HepG2 (cell line): ENCODE data around the gene MORC3. TPM values are rescaled to one million over a fixed set of nuclear protein-coding genes. Genes with fewer than 3 reads are reported as not detected.

Experiments used
- ATAC-seq: fragments of 200-7000 bp; cut with Tn5 transposase; 3 replicates; pipeline ENCODE4 v1.9.1; 2020; ENCODE audit warnings: mild to moderate bottlenecking, moderate library complexity
- BruUV-seq: library from RNA; stranded (reverse); fragments of 400-500 nt; replicated peaks from 2 replicates; lab custom pipeline; 2021; lab: Mats Ljungman, UMichigan
- CTCF ChIA-PET: fragments of 300-600 bp; formaldehyde crosslinking; extraction: SDS; loops from one replicate; lab custom pipeline; 2021; ENCODE audit warnings: low total read pairs, inconsistent platforms, low intra/inter-chr PET ratio; lab: Yijun Ruan, JAX
- POLR2A ChIA-PET: fragments of 350-600 bp; sonication (Branson Sonifier 250); formaldehyde crosslinking; loops from one replicate; lab custom pipeline; 2020; ENCODE audit warnings: antibody characterized with exemption, inconsistent platforms; lab: Yijun Ruan, JAX
- DNase-seq: peaks from one replicate; pipeline ENCODE4 v3.0.0-alpha.2; 2015; ENCODE audit warnings: low spot score
- FAIRE-seq: peaks from 3 replicates; lab custom pipeline; 2011; peaks lifted over from hg19 to GRCh38; lab: Jason Lieb, UNC
- H2AFZ ChIP-seq: one replicate; pipeline ENCODE4 v1.6.1; 2011; ENCODE audit warnings: low read length, inconsistent platforms
- H3K27ac ChIP-seq: fragments of 300-600 bp; 3 replicates; pipeline ENCODE4 v1.8.0; 2011; ENCODE audit warnings: mixed run types, mild to moderate bottlenecking, mixed read lengths, low read length, inconsistent platforms; ENCODE audit not compliant: insufficient read depth; ENCODE audit errors: extremely low read length
- H3K27me3 ChIP-seq, 2 experiments: fragments of 200-600 bp in 1 of 2; 2 replicates in 1 of 2; 3 replicates in 1 of 2; pipeline versions ENCODE4 v1.6.0 to v1.8.0; 2011; ENCODE audit warnings: low read length in 2 of 2, mild to moderate bottlenecking in 2 of 2, moderate library complexity in 2 of 2, inconsistent platforms in 1 of 2; ENCODE audit not compliant: insufficient read depth in 2 of 2, control insufficient read depth in 1 of 2
- H3K36me3 ChIP-seq, 2 experiments: fragments of 200-600 bp in 1 of 2; replicated peaks in 1 of 2; 2 replicates in 1 of 2; 3 replicates in 1 of 2; pipeline versions ENCODE4 v1.5.1 to v1.8.0; 2011; ENCODE audit warnings: low read length in 2 of 2, inconsistent platforms in 1 of 2; ENCODE audit not compliant: insufficient read depth in 2 of 2, control insufficient read depth in 1 of 2
- H3K4me1 ChIP-seq: 2 replicates; pipeline ENCODE4 v1.5.1; 2012; ENCODE audit warnings: low read length, inconsistent platforms; ENCODE audit not compliant: insufficient read depth
- H3K4me2 ChIP-seq: 2 replicates; pipeline ENCODE4 v1.6.0; 2011; ENCODE audit warnings: low read depth, low read length, inconsistent platforms
- H3K4me3 ChIP-seq, 3 experiments: fragments of 200-600 bp in 1 of 3; sonication (generic), shearing (Covaris generic) in 1 of 3; replicated peaks in 1 of 3; 2 replicates each; pipeline ENCODE4 v1.5.1; 2011 to 2016; ENCODE audit warnings: low read length in 3 of 3, inconsistent platforms in 2 of 3, low read depth in 2 of 3, mild to moderate bottlenecking in 2 of 3, control low read depth in 1 of 3, mixed read lengths in 1 of 3; ENCODE audit not compliant: insufficient read depth in 1 of 3
- H3K79me2 ChIP-seq: one replicate; pipeline ENCODE4 v1.6.1; 2011; ENCODE audit warnings: low read length, inconsistent platforms; ENCODE audit not compliant: insufficient read depth
- H3K9ac ChIP-seq: 2 replicates; pipeline ENCODE4 v1.6.0; 2011; ENCODE audit warnings: mild to moderate bottlenecking, low read depth, low read length, inconsistent platforms; ENCODE audit not compliant: insufficient read depth
- H3K9me3 ChIP-seq: 2 replicates; pipeline ENCODE4 v1.5.1; 2012; ENCODE audit warnings: mild to moderate bottlenecking, low read length
- H4K20me1 ChIP-seq: 2 replicates; pipeline ENCODE4 v1.6.0; 2011; ENCODE audit warnings: inconsistent platforms, mild to moderate bottlenecking, low read length, moderate library complexity; ENCODE audit not compliant: insufficient read depth
- BCL6 ChIP-seq: IDR thresholded peaks from 2 replicates; pipeline ENCODE4 v1.6.1; 2016; ENCODE audit warnings: missing genetic modification reagents, missing compliant biosample characterization
- CCAR2 ChIP-seq: fragments of 200-400 bp; formaldehyde crosslinking; optimal IDR thresholded peaks from 2 replicates; pipeline ENCODE3; 2018; ENCODE audit warnings: low read depth, mild to moderate bottlenecking, low read length, moderate library complexity
- CEBPB ChIP-seq: IDR thresholded peaks from 2 replicates; pipeline ENCODE4 v1.6.1; 2011; ENCODE audit warnings: low read depth, low read length, improper control_type of control experiment, borderline replicate concordance
- CEBPG ChIP-seq: IDR thresholded peaks from 2 replicates; pipeline ENCODE4 v1.6.1; 2016
- EP300 ChIP-seq, 3 experiments: sonication (generic) in 1 of 3; formaldehyde crosslinking in 1 of 3; IDR thresholded peaks; 2 replicates each; pipeline versions ENCODE4 v1.5.1 to v1.6.1; 2011 to 2020; ENCODE audit warnings: low read depth in 2 of 3, low read length in 2 of 3, borderline replicate concordance in 1 of 3, improper control_type of control experiment in 1 of 3, mild to moderate bottlenecking in 1 of 3, missing genetic modification reagents in 1 of 3, moderate library complexity in 1 of 3
- ISL2 ChIP-seq: sonication (generic); formaldehyde crosslinking; IDR thresholded peaks from 2 replicates; pipeline ENCODE4 v1.5.0; 2020; ENCODE audit warnings: missing genetic modification reagents
- MAFK ChIP-seq, 2 experiments: IDR thresholded peaks in 1 of 2; conservative IDR thresholded peaks in 1 of 2; 2 replicates each; pipeline ENCODE4 v1.6.1; 2011; ENCODE audit warnings: improper control_type of control experiment in 2 of 2, low read length in 2 of 2
- PAXIP1 ChIP-seq: sonication (generic); formaldehyde crosslinking; conservative IDR thresholded peaks from 2 replicates; pipeline ENCODE4 v1.4.0; 2020; ENCODE audit warnings: mild to moderate bottlenecking, missing genetic modification reagents, moderate library complexity
- RFX3 ChIP-seq: IDR thresholded peaks from 2 replicates; pipeline ENCODE4 v1.6.1; 2016; ENCODE audit warnings: missing biosample characterization, missing genetic modification reagents
- SAP130 ChIP-seq: IDR thresholded peaks from 2 replicates; pipeline ENCODE4 v1.6.1; 2016; ENCODE audit warnings: low read depth
- SPEN ChIP-seq: sonication (generic); formaldehyde crosslinking; IDR thresholded peaks from 2 replicates; pipeline ENCODE4 v1.5.1; 2020; ENCODE audit warnings: low read depth, mild to moderate bottlenecking, missing genetic modification reagents
- TEAD3 ChIP-seq: optimal IDR thresholded peaks from 2 replicates; pipeline ENCODE3; 2016; ENCODE audit warnings: borderline replicate concordance
- TEF ChIP-seq: sonication (generic); formaldehyde crosslinking; IDR thresholded peaks from 2 replicates; pipeline ENCODE4 v1.5.0; 2020; ENCODE audit warnings: missing genetic modification reagents
- ZNF570 ChIP-seq: sonication (generic); formaldehyde crosslinking; IDR thresholded peaks from 2 replicates; pipeline ENCODE4 v1.4.0; 2020; ENCODE audit warnings: mild to moderate bottlenecking, missing genetic modification reagents, borderline replicate concordance
- WGBS: methylation state at CpG from one replicate; pipeline ENCODE4 v1.1.6; 2017; ENCODE audit warnings: low lambda C conversion rate; 5-methylcytosine and 5-hydroxymethylcytosine counted together
- in situ Hi-C: cut with HindIII; loops from 2 replicates; pipeline ENCODE4 v1.10.0; 2017; ENCODE audit warnings: low pct_unique_long_range_greater_than_20kb; ENCODE audit not compliant: extremely low pct_ligation_motif_present
- intact Hi-C: fragments of 100-400 bp; cut with micrococcal nuclease; formaldehyde crosslinking; loops from one replicate; pipeline ENCODE4 v1.10.0; 2022; ENCODE audit not compliant: unreplicated experiment
- polyA plus RNA-seq, 8 experiments: library from polyadenylated mRNA; depleted of rRNA in 3 of 8; stranded (reverse) in 7 of 8; unstranded in 1 of 8; fragments of >200 nt; fragmentation: Illumina TruSeq in 4 of 8; extraction: Trizol in 4 of 8; gene quantifications; 2 replicates each; pipeline versions ENCODE4 v1.2.1 to v1.2.3, GENCODE V29; 2011 to 2016; ENCODE audit warnings: low read depth in 4 of 8, missing spikeins in 1 of 8, mixed read lengths in 1 of 8; ENCODE audit not compliant: insufficient read depth in 1 of 8
- total RNA-seq, 5 experiments: library from RNA; depleted of rRNA; stranded (reverse); fragments of >200 nt; fragmentation: Illumina TruSeq; extraction: Trizol; gene quantifications; 2 replicates each; pipeline ENCODE4 v1.2.3, GENCODE V29; 2016; ENCODE audit warnings: low read depth in 1 of 5

MORC3 gene
- total and polyA plus RNA-seq, 2 of the 13 experiments (the other 11 are each of a cell fraction or from before 2014, with no cell fraction given) = 12.9 to 19.5 TPM

- Histone ChIP-seq H3K4me2 (peak overlapping the region; percentile 42), H3K27ac (peak overlapping the region; percentile 40), H3K27me3 (peaks cover 0 to 5% of the 10 kb centered on the region in 2 experiments; a peak in 1 of 5 replicates), H3K4me1 (peaks cover 64% of the 10 kb centered on the region), H3K4me3 (no peak overlapping the region; a peak in 1 of 6 replicates), H4K20me1 (peaks cover 62% of the 10 kb centered on the region), H2AFZ (no peak overlapping the region), H3K9ac (no peak overlapping the region), H3K36me3 (0 out of 5 replicates have a peak, but pooled peaks cover 0 to 10% of the 10 kb centered on the region in 2 experiments), H3K9me3 (no peaks in the 10 kb centered on the region), H3K79me2 (peaks cover 97% of the 10 kb centered on the region)
- FAIRE-seq = peak; percentile 87
- in situ Hi-C loops (no loop called here), intact Hi-C loops (loop anchor here (10.0 kb wide), 1 partner anchor 61 kb away; no protein-coding TSS in a partner anchor)
- 60% methylated on average over 8 of the region's 8 CpGs for WGBS
- CTCF ChIA-PET = no interaction called here
- no TSS peak for BruUV-seq
- DNase-seq = peak; percentile 42
- TF ChIP-seq ISL2 (CRISPR knock-in tag) (no peak), SAP130 (peak; percentile 35; the same call in 1 of the 2 replicates), BCL6 (CRISPR knock-in tag) (peak; percentile 94), RFX3 (CRISPR knock-in tag) (no peak), MAFK (conservative IDR thresholded peaks at IDR 0.05 in 1 of 2, IDR thresholded peaks at IDR 0.05 in 1 of 2; ENCODE audit: low read length in 2 of 2) (peak in 1 of 2 experiments; percentile 31; a peak in 2 of 4 replicates), TEF (CRISPR knock-in tag) (peak; percentile 86), EP300 (IDR thresholded peaks at IDR 0.05; ENCODE audit: low read depth in 2 of 2, low read length in 2 of 2) (0 out of 4 replicates have a peak, but pooled peaks of 1 of the 2 experiments have one; percentile 21), EP300 (CRISPR knock-in tag; IDR thresholded peaks at IDR 0.05; ENCODE audit: borderline replicate concordance) (no peak), CCAR2 (no peak), TEAD3 (CRISPR knock-in tag) (peak; percentile 33), ZNF570 (CRISPR knock-in tag) (no peak), CEBPB (peak; percentile 89), PAXIP1 (CRISPR knock-in tag) (0 out of 2 replicates have a peak, but pooled peaks have one; percentile 15), SPEN (no peak), CEBPG (CRISPR knock-in tag) (peak; percentile 77)
- peak; percentile 66 for ATAC-seq
- POLR2A ChIA-PET = no interaction called here
These were observed 5.5 kb downstream of the MORC3 start for GRCh38 chr21:36325373-36326010.
